Measurements from ENCODE around the gene SLC25A36. TPM values are rescaled to one million over a fixed set of nuclear protein-coding genes. Genes with fewer than 3 reads are reported as not detected.

The SLC25A36 gene
- total and polyA plus RNA-seq, 2 donors (not counting 1 experiment from before 2014, with no cell fraction given), result 29.3 to 76.0 TPM

DNA sequence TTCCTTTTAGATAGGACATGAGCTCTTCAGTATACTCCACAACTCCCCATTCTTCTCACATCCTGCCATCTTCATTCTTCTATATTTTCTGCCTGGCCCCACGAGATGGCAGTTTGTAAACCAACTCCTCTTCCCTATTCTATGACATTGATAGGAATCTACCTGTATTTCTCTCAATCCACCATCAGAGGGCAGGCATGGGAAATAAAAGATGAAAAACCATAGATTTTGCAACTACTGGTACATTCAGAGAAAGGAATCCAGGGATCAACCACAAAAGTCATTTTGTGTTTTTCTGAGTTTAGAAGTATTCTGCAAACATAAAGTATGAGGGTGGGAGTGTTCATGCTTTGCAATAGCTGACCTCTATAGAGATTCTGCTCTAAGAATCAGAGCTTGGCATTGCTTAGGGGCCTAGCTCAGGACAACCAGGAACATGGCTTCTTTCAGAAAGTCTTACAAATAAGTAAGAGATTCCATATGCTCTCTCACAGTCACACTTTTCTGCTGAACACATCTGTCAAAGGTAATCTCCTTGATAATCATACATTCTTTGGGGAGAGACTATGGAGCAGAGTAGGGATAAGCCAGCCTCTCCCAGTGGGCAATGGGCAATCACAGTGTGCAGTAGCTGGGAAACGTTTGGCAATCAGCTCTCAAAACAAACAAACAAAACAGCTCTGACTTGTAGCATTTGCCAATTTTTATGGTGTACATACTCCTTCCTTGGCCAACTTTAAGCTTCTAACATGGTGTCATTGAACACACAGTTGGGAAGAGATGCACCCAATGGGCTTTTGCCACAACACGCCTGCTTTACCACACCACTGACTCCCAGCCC lies 43.1 kb upstream of the SLC25A36 start:
- DNase-seq, result peak; percentile 54
- intact Hi-C loops (cut with micrococcal nuclease), result loop anchor here (1.0 kb wide), 2 partner anchors 75 to 207 kb away; no protein-coding TSS in a partner anchor
- Histone ChIP-seq H3K27me3 (replicated peaks in 1 of 4; ENCODE audit: control extremely low read depth in 1 of 4, control insufficient read depth in 3 of 4, insufficient read depth in 4 of 4, low read length in 3 of 4) (peaks cover 0 to 6% (median 2%) of the 10 kb centered on the region in 4 experiments), H3K4me1 (ENCODE audit: control insufficient read depth in 2 of 2, insufficient read depth in 2 of 2, low read length in 2 of 2) (no peaks in the 10 kb centered on the region), H3K4me2 (replicated peaks; ENCODE audit: low read depth, low read length, poor library complexity, severe bottlenecking) (no peak overlapping the region), H2AFZ (ENCODE audit: insufficient read depth, low read depth, low read length, poor library complexity, severe bottlenecking) (no peak overlapping the region), H3K36me3 (replicated peaks in 1 of 2; ENCODE audit: control extremely low read depth in 1 of 2, control insufficient read depth in 1 of 2, extremely low read depth in 1 of 2, insufficient read depth in 2 of 2, low read length in 1 of 2) (no peaks in the 10 kb centered on the region), H3K79me2 (ENCODE audit: control insufficient read depth, insufficient read depth, low read length) (no peaks in the 10 kb centered on the region), H3K4me3 (ENCODE audit: control extremely low read depth in 1 of 5, extremely low read depth in 1 of 5, insufficient read depth in 1 of 5, low read depth in 2 of 5, low read length in 4 of 5) (no peak overlapping the region), H3K9me3 (ENCODE audit: control extremely low read depth in 1 of 3, control insufficient read depth in 2 of 3, insufficient read depth in 1 of 3, low read length in 2 of 3) (peaks cover 0 to 2% (median 0%) of the 10 kb centered on the region in 3 donors), H3K27ac (ENCODE audit: low read length in 2 of 2) (no peak overlapping the region), H3K9ac (ENCODE audit: low read length) (no peak overlapping the region), H4K20me1 (ENCODE audit: control insufficient read depth, insufficient read depth, low read length, poor library complexity, severe bottlenecking) (no peaks in the 10 kb centered on the region)
- peak; percentile 53 for ATAC-seq (ENCODE audit: low read depth)
- Mint-ChIP-seq H3K27me3 (peaks cover 36% of the 10 kb centered on the region), H3K27ac (no peak overlapping the region), H3K4me3 (no peak overlapping the region), H3K9me3 (ENCODE audit: insufficient read depth) (no peaks in the 10 kb centered on the region), H3K4me1 (no peaks in the 10 kb centered on the region)
- ChIA-PET POLR2A (no interaction called here), CTCF (interaction anchor here (0.7 to 7.7 kb wide), 12 partner anchors 9 to 293 kb away, joined by 3 to 43 read pairs (median 4); no protein-coding TSS in a partner anchor)
- WGBS (ENCODE audit: insufficient coverage), result no CpG with 5 or more reads among the region's 3 CpGs
- TF ChIP-seq, protein P1, sequence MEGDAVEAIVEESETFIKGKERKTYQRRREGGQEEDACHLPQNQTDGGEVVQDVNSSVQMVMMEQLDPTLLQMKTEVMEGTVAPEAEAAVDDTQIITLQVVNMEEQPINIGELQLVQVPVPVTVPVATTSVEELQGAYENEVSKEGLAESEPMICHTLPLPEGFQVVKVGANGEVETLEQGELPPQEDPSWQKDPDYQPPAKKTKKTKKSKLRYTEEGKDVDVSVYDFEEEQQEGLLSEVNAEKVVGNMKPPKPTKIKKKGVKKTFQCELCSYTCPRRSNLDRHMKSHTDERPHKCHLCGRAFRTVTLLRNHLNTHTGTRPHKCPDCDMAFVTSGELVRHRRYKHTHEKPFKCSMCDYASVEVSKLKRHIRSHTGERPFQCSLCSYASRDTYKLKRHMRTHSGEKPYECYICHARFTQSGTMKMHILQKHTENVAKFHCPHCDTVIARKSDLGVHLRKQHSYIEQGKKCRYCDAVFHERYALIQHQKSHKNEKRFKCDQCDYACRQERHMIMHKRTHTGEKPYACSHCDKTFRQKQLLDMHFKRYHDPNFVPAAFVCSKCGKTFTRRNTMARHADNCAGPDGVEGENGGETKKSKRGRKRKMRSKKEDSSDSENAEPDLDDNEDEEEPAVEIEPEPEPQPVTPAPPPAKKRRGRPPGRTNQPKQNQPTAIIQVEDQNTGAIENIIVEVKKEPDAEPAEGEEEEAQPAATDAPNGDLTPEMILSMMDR (IDR thresholded peaks at IDR 0.05), result peak; percentile 76
- no peak for TF ChIP-seq EZH2 (IDR thresholded peaks at IDR 0.05; ENCODE audit: borderline replicate concordance, insufficient read depth, low read depth, low read length, poor library complexity, severe bottlenecking)

GRCh38 chr3:140899363-140899762 lies 42.3 kb upstream of the SLC25A36 start:
- Histone ChIP-seq H3K4me3 (ENCODE audit: control extremely low read depth in 1 of 5, extremely low read depth in 1 of 5, insufficient read depth in 1 of 5, low read depth in 2 of 5, low read length in 4 of 5) (no peak overlapping the region), H3K9ac (ENCODE audit: low read length) (no peak overlapping the region), H3K9me3 (ENCODE audit: control extremely low read depth in 1 of 3, control insufficient read depth in 2 of 3, insufficient read depth in 1 of 3, low read length in 2 of 3) (peaks cover 0 to 2% (median 0%) of the 10 kb centered on the region in 3 donors), H3K36me3 (replicated peaks in 1 of 2; ENCODE audit: control extremely low read depth in 1 of 2, control insufficient read depth in 1 of 2, extremely low read depth in 1 of 2, insufficient read depth in 2 of 2, low read length in 1 of 2) (no peaks in the 10 kb centered on the region), H2AFZ (ENCODE audit: insufficient read depth, low read depth, low read length, poor library complexity, severe bottlenecking) (no peak overlapping the region), H3K4me2 (replicated peaks; ENCODE audit: low read depth, low read length, poor library complexity, severe bottlenecking) (no peak overlapping the region), H3K4me1 (ENCODE audit: control insufficient read depth in 2 of 2, insufficient read depth in 2 of 2, low read length in 2 of 2) (no peaks in the 10 kb centered on the region), H3K27me3 (replicated peaks in 1 of 4; ENCODE audit: control extremely low read depth in 1 of 4, control insufficient read depth in 3 of 4, insufficient read depth in 4 of 4, low read length in 3 of 4) (peaks cover 0 to 6% (median 2%) of the 10 kb centered on the region in 4 experiments), H4K20me1 (ENCODE audit: control insufficient read depth, insufficient read depth, low read length, poor library complexity, severe bottlenecking) (no peaks in the 10 kb centered on the region), H3K27ac (ENCODE audit: low read length in 2 of 2) (no peak overlapping the region), H3K79me2 (ENCODE audit: control insufficient read depth, insufficient read depth, low read length) (no peaks in the 10 kb centered on the region)
- no peak for DNase-seq
- TF ChIP-seq, protein P1 (IDR thresholded peaks at IDR 0.05), result no peak
- no peak for TF ChIP-seq EZH2 (IDR thresholded peaks at IDR 0.05; ENCODE audit: borderline replicate concordance, insufficient read depth, low read depth, low read length, poor library complexity, severe bottlenecking)
- no peak for ATAC-seq (ENCODE audit: low read depth)
- ChIA-PET CTCF (interaction anchor here (0.8 to 7.7 kb wide), 7 partner anchors 9 to 292 kb away, joined by 3 to 43 read pairs (median 4); no protein-coding TSS in a partner anchor), POLR2A (no interaction called here)
- Mint-ChIP-seq H3K4me3 (no peak overlapping the region), H3K27me3 (peaks cover 29% of the 10 kb centered on the region), H3K9me3 (ENCODE audit: insufficient read depth) (no peaks in the 10 kb centered on the region), H3K4me1 (no peaks in the 10 kb centered on the region), H3K27ac (no peak overlapping the region)
- WGBS (ENCODE audit: insufficient coverage), result 100% methylated on average over 1 of the region's 1 CpG
- intact Hi-C loops (cut with micrococcal nuclease), result no loop called here

Data from B cell (primary cell).